K562 (cell line): Measurements from ENCODE around the gene C1orf56. TPM values are rescaled to one million over a fixed set of nuclear protein-coding genes. Genes with fewer than 3 reads are reported as not detected.

Experiments
- ARID2 ChIP-seq: fragments of 450-650 bp; IDR thresholded peaks from 2 replicates; pipeline ENCODE4 v1.6.1; 2017; ENCODE audit warnings: antibody characterized with exemption, mild to moderate bottlenecking
- GABPA ChIP-seq: fragments of 200-800 bp; sonication (Bioruptor generic); conservative IDR thresholded peaks from 2 replicates; pipeline ENCODE4 v1.6.1; 2016; ENCODE audit warnings: low read depth, missing genetic modification characterization, missing compliant biosample characterization
- HDAC1 ChIP-seq, 2 experiments: fragments of 450-650 bp; IDR thresholded peaks; 2 replicates each; pipeline ENCODE4 v1.6.1; 2016 to 2017; ENCODE audit warnings: inconsistent platforms in 1 of 2, mild to moderate bottlenecking in 1 of 2, moderate library complexity in 1 of 2
- HDAC8 ChIP-seq: fragments of 450-650 bp; IDR thresholded peaks from 2 replicates; pipeline ENCODE4 v1.6.1; 2016; ENCODE audit warnings: mild to moderate bottlenecking, missing genetic modification characterization, moderate library complexity, missing compliant biosample characterization
- JUND ChIP-seq, 2 experiments: IDR thresholded peaks; 2 replicates in 1 of 2; 3 replicates in 1 of 2; pipeline ENCODE4 v1.6.1; 2011; ENCODE audit warnings: borderline replicate concordance in 2 of 2, low read depth in 2 of 2, low read length in 2 of 2, improper control_type of control experiment in 1 of 2, missing biosample characterization in 1 of 2, missing genetic modification characterization in 1 of 2, missing genetic modification reagents in 1 of 2
- KLF6 ChIP-seq: fragments of 250-450 bp; sonication (Bioruptor Pico); IDR thresholded peaks from 2 replicates; pipeline ENCODE4 v1.4.0; 2020; ENCODE audit warnings: mild to moderate bottlenecking, moderate library complexity, borderline replicate concordance
- L3MBTL2 ChIP-seq: fragments of 450-650 bp; IDR thresholded peaks from 2 replicates; pipeline ENCODE4 v1.6.1; 2016; ENCODE audit warnings: mild to moderate bottlenecking, moderate library complexity
- LCOR ChIP-seq: sonication (generic); formaldehyde crosslinking; IDR thresholded peaks from 2 replicates; pipeline ENCODE4 v1.8.0; 2022; ENCODE audit warnings: mild to moderate bottlenecking, missing genetic modification reagents
- LEF1 ChIP-seq: fragments of 450-650 bp; IDR thresholded peaks from 2 replicates; pipeline ENCODE4 v1.6.1; 2016; ENCODE audit warnings: mild to moderate bottlenecking
- MAFF ChIP-seq: IDR thresholded peaks from 2 replicates; pipeline ENCODE4 v1.6.1; 2012; ENCODE audit warnings: low read length, improper control_type of control experiment
- NCOA6 ChIP-seq: fragments of 450-650 bp; IDR thresholded peaks from 2 replicates; pipeline ENCODE4 v1.6.1; 2017; ENCODE audit warnings: mild to moderate bottlenecking
- SIN3A ChIP-seq, 2 experiments: fragments of 150-350 bp in 1 of 2; IDR thresholded peaks; 2 replicates each; pipeline ENCODE4 v1.6.1; 2011 to 2016; ENCODE audit warnings: borderline replicate concordance in 2 of 2, low read depth in 2 of 2, low read length in 2 of 2, mild to moderate bottlenecking in 2 of 2, moderate library complexity in 2 of 2; ENCODE audit not compliant: control insufficient read depth in 1 of 2
- ZFP30 ChIP-seq: fragments of 250-450 bp; sonication (Bioruptor Pico); IDR thresholded peaks from 2 replicates; pipeline ENCODE4 v1.8.0; 2022; ENCODE audit warnings: moderate library complexity, mild to moderate bottlenecking, inconsistent platforms, borderline replicate concordance
- ZNF3 ChIP-seq: fragments of 250-450 bp; sonication (Bioruptor Pico); IDR thresholded peaks from 2 replicates; pipeline ENCODE4 v1.5.0; 2021; ENCODE audit warnings: mild to moderate bottlenecking, moderate library complexity
- ZNF311 ChIP-seq: fragments of 250-450 bp; sonication (Bioruptor Pico); IDR thresholded peaks from 2 replicates; pipeline ENCODE4 v1.4.0; 2020; ENCODE audit warnings: mild to moderate bottlenecking, moderate library complexity
- ZNF57 ChIP-seq: fragments of 450-650 bp; formaldehyde crosslinking; IDR thresholded peaks from 2 replicates; pipeline ENCODE4 v1.4.0; 2020; ENCODE audit warnings: mild to moderate bottlenecking, moderate library complexity
- polyA plus RNA-seq, 8 experiments: library from polyadenylated mRNA; depleted of rRNA in 4 of 8; stranded (reverse) in 5 of 8; unstranded in 3 of 8; fragments of >200 nt; fragmentation: Nextera tagmentation in 2 of 8; fragmentation: Illumina TruSeq in 1 of 8; extraction: Ambion mirVana in 2 of 8; extraction: Trizol in 1 of 8; gene quantifications; 2 replicates each; pipeline versions ENCODE4 v1.2.1 to v1.2.3, GENCODE V29; 2011 to 2014; ENCODE audit warnings: inconsistent platforms in 1 of 8, missing spikeins in 1 of 8
- total RNA-seq, 7 experiments: library from RNA; depleted of rRNA in 6 of 7; stranded (reverse); fragments of >200 nt in 6 of 7; fragmentation: Illumina TruSeq in 2 of 7; extraction: Trizol in 2 of 7; gene quantifications; 2 replicates each; pipeline versions ENCODE4 v1.2.1 to v1.2.3, GENCODE V29; 2011 to 2021; ENCODE audit warnings: low replicate concordance in 1 of 7
- TF ChIP-seq, protein P1 (sequence below), 2 experiments: fragments of 450-650 bp in 1 of 2; sonication (generic) in 1 of 2; formaldehyde crosslinking in 1 of 2; IDR thresholded peaks; 2 replicates each; pipeline versions ENCODE4 v1.7.1 to v1.9.0; 2016 to 2022; ENCODE audit warnings: inconsistent platforms in 1 of 2, mild to moderate bottlenecking in 1 of 2, missing genetic modification reagents in 1 of 2
- TF ChIP-seq, protein P2 (sequence below): sonication (generic); formaldehyde crosslinking; IDR thresholded peaks from 2 replicates; pipeline ENCODE4 v1.8.1; 2023; ENCODE audit warnings: mild to moderate bottlenecking, missing genetic modification reagents, moderate library complexity

C1orf56 gene
- total and polyA plus RNA-seq, 9 of the 15 experiments (the other 6 are each of a cell fraction or from before 2014, with no cell fraction given), result 0.18 to 15.7 (median 1.1) TPM

GRCh38 chr1:151062741-151063371 lies 15.3 kb downstream of the C1orf56 start (continued):
- no peak for TF ChIP-seq KLF6 (CRISPR knock-in tag)
- TF ChIP-seq ZFP30 (CRISPR knock-in tag), result no peak
- TF ChIP-seq, protein P1, sequence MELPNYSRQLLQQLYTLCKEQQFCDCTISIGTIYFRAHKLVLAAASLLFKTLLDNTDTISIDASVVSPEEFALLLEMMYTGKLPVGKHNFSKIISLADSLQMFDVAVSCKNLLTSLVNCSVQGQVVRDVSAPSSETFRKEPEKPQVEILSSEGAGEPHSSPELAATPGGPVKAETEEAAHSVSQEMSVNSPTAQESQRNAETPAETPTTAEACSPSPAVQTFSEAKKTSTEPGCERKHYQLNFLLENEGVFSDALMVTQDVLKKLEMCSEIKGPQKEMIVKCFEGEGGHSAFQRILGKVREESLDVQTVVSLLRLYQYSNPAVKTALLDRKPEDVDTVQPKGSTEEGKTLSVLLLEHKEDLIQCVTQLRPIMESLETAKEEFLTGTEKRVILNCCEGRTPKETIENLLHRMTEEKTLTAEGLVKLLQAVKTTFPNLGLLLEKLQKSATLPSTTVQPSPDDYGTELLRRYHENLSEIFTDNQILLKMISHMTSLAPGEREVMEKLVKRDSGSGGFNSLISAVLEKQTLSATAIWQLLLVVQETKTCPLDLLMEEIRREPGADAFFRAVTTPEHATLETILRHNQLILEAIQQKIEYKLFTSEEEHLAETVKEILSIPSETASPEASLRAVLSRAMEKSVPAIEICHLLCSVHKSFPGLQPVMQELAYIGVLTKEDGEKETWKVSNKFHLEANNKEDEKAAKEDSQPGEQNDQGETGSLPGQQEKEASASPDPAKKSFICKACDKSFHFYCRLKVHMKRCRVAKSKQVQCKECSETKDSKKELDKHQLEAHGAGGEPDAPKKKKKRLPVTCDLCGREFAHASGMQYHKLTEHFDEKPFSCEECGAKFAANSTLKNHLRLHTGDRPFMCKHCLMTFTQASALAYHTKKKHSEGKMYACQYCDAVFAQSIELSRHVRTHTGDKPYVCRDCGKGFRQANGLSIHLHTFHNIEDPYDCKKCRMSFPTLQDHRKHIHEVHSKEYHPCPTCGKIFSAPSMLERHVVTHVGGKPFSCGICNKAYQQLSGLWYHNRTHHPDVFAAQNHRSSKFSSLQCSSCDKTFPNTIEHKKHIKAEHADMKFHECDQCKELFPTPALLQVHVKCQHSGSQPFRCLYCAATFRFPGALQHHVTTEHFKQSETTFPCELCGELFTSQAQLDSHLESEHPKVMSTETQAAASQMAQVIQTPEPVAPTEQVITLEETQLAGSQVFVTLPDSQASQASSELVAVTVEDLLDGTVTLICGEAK (IDR thresholded peaks at IDR 0.05), result no peak
- TF ChIP-seq, protein P1 (CRISPR knock-in tag; IDR thresholded peaks at IDR 0.05), result no peak
- no peak for TF ChIP-seq ZNF57 (CRISPR knock-in tag)
- TF ChIP-seq ARID2, result no peak
- TF ChIP-seq LEF1, result peak; percentile 44; the same call in 1 of the 2 replicates
- TF ChIP-seq ZNF3 (CRISPR knock-in tag), result no peak
- TF ChIP-seq SIN3A (IDR thresholded peaks at IDR 0.05; ENCODE audit: borderline replicate concordance in 2 of 2, control insufficient read depth in 1 of 2, low read depth in 2 of 2, low read length in 2 of 2), result no peak
- TF ChIP-seq, protein P2, sequence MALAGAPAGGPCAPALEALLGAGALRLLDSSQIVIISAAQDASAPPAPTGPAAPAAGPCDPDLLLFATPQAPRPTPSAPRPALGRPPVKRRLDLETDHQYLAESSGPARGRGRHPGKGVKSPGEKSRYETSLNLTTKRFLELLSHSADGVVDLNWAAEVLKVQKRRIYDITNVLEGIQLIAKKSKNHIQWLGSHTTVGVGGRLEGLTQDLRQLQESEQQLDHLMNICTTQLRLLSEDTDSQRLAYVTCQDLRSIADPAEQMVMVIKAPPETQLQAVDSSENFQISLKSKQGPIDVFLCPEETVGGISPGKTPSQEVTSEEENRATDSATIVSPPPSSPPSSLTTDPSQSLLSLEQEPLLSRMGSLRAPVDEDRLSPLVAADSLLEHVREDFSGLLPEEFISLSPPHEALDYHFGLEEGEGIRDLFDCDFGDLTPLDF (CRISPR knock-in tag), result no peak
- peak; percentile 14; the same call in 1 of the 2 replicates for TF ChIP-seq MAFF
- TF ChIP-seq ZNF311 (CRISPR knock-in tag), result no peak
- TF ChIP-seq L3MBTL2, result 0 out of 2 replicates have a peak, but pooled peaks have one; percentile 21
- TF ChIP-seq HDAC8 (tag), result peak; percentile 68; the same call in 1 of the 2 replicates
- TF ChIP-seq NCOA6, result no peak
- peak; percentile 98 for TF ChIP-seq JUND (IDR thresholded peaks at IDR 0.05; ENCODE audit: borderline replicate concordance, low read depth, low read length)
- peak; percentile 99 for TF ChIP-seq JUND (tag; IDR thresholded peaks at IDR 0.05; ENCODE audit: borderline replicate concordance, low read depth, low read length)
- no peak for TF ChIP-seq GABPA (tag)
- no peak for TF ChIP-seq LCOR (CRISPR knock-in tag)
- no peak for TF ChIP-seq HDAC1 (IDR thresholded peaks at IDR 0.05)
